Kidney (tissue), 14 donors: Measurements from ENCODE around the gene RNF34. TPM values are rescaled to one million over a fixed set of nuclear protein-coding genes. Genes with fewer than 3 reads are reported as not detected.

Source experiments
- DNase-seq, 5 donors: peaks; one replicate each; pipeline ENCODE4 v3.0.0-alpha.2; 2013 to 2020
- FAIRE-seq: peaks from 2 replicates; lab custom pipeline; 2012; peaks lifted over from hg19 to GRCh38; lab: Jason Lieb, UNC
- H3K27ac ChIP-seq, 2 donors: one replicate each; pipeline ENCODE4 v1.7.0; 2013; ENCODE audit warnings: low read depth in 2 of 2, low read length in 2 of 2, inconsistent platforms in 1 of 2
- H3K27me3 ChIP-seq: one replicate; pipeline ENCODE4 v1.7.1; 2013; ENCODE audit warnings: low read length, inconsistent platforms; ENCODE audit not compliant: control insufficient read depth, insufficient read depth
- H3K36me3 ChIP-seq, 3 donors: one replicate each; pipeline versions ENCODE4 v1.7.0 to v1.7.1; 2013; ENCODE audit warnings: low read length in 3 of 3, control low read depth in 1 of 3, inconsistent platforms in 1 of 3; ENCODE audit not compliant: insufficient read depth in 3 of 3, control insufficient read depth in 2 of 3
- H3K4me1 ChIP-seq, 3 donors: one replicate each; pipeline versions ENCODE4 v1.7.0 to v1.7.1; 2013; ENCODE audit warnings: low read length in 3 of 3, inconsistent platforms in 1 of 3, low read depth in 1 of 3; ENCODE audit not compliant: control insufficient read depth in 2 of 3, insufficient read depth in 2 of 3
- H3K4me3 ChIP-seq, 3 donors: one replicate each; pipeline versions ENCODE4 v1.7.0 to v1.8.1; 2013; ENCODE audit warnings: low read length in 3 of 3, control low read depth in 1 of 3, inconsistent platforms in 1 of 3
- H3K9ac ChIP-seq, 3 donors: one replicate each; pipeline versions ENCODE4 v1.7.0 to v1.7.1; 2013; ENCODE audit warnings: low read length in 3 of 3, control low read depth in 1 of 3, inconsistent platforms in 1 of 3
- H3K9me3 ChIP-seq, 3 donors: one replicate each; pipeline versions ENCODE4 v1.7.0 to v1.7.1; 2013; ENCODE audit warnings: low read length in 3 of 3, control low read depth in 1 of 3, inconsistent platforms in 1 of 3; ENCODE audit not compliant: control insufficient read depth in 2 of 3, insufficient read depth in 1 of 3
- intact Hi-C: fragments of 100-400 bp; cut with DNase I; formaldehyde crosslinking; loops from one replicate; pipeline ENCODE4 v1.11.1; 2022
- polyA plus RNA-seq: library from polyadenylated mRNA; stranded (reverse); fragments of 350-450 nt; fragmentation: Illumina TruSeq; extraction: RNeasy Lipid Tissue Mini Kit (QIAGEN cat#74804); gene quantifications from one replicate; pipeline ENCODE4 v1.2.3, GENCODE V29; 2014; ENCODE audit warnings: low read depth, low replicate concordance; ENCODE audit not compliant: insufficient read depth
- total RNA-seq: library from RNA; stranded (reverse); fragmentation: NEBNext Ultra II Directional; extraction: Animal tissue kit (Norgen Biotek cat#: 25700); gene quantifications from one replicate; pipeline ENCODE4 v1.2.1, GENCODE V29; 2021
- TF ChIP-seq, protein P1 (sequence below): IDR thresholded peaks from 3 replicates; pipeline ENCODE4 v1.5.1; 2012; ENCODE audit warnings: mild to moderate bottlenecking, moderate library complexity, borderline replicate concordance; ENCODE audit not compliant: insufficient read depth; ENCODE audit errors: extremely low read depth
- donor health status: control.
- donor health status: control.
- donor health status: control.
- donor health status: control.
- donor health status: control.
- donor health status: DM: yes; HTN: yes; CAD: no.
- donor health status: Normal renal cell carcinoma (clear cell type).

RNF34 gene
- total and polyA plus RNA-seq, 2 donors from 2014 or later, result 18.8 to 48.1 TPM

- Histone ChIP-seq H3K27me3 (no peaks in the 10 kb centered on the region), H3K4me1 (peaks cover 0 to 2% (median 0%) of the 10 kb centered on the region in 3 donors), H3K27ac (no peak overlapping the region), H3K9me3 (no peaks in the 10 kb centered on the region), H3K36me3 (peaks cover 13 to 68% (median 25%) of the 10 kb centered on the region in 3 donors), H3K4me3 (no peak overlapping the region), H3K9ac (no peak overlapping the region)
- TF ChIP-seq, protein P1, sequence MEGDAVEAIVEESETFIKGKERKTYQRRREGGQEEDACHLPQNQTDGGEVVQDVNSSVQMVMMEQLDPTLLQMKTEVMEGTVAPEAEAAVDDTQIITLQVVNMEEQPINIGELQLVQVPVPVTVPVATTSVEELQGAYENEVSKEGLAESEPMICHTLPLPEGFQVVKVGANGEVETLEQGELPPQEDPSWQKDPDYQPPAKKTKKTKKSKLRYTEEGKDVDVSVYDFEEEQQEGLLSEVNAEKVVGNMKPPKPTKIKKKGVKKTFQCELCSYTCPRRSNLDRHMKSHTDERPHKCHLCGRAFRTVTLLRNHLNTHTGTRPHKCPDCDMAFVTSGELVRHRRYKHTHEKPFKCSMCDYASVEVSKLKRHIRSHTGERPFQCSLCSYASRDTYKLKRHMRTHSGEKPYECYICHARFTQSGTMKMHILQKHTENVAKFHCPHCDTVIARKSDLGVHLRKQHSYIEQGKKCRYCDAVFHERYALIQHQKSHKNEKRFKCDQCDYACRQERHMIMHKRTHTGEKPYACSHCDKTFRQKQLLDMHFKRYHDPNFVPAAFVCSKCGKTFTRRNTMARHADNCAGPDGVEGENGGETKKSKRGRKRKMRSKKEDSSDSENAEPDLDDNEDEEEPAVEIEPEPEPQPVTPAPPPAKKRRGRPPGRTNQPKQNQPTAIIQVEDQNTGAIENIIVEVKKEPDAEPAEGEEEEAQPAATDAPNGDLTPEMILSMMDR, result no peak
- DNase-seq (no peak), FAIRE-seq (no peak)
- intact Hi-C loops, result no loop called here
These were observed 23.3 kb downstream of the RNF34 start for GRCh38 chr12:121423253-121423652.

GRCh38 chr12:121423682-121424623 lies 24.0 kb downstream of the RNF34 start:
- Histone ChIP-seq H3K36me3 (peaks cover 16 to 68% (median 28%) of the 10 kb centered on the region in 3 donors), H3K27ac (no peak overlapping the region), H3K27me3 (no peaks in the 10 kb centered on the region), H3K4me1 (peaks cover 0 to 2% (median 0%) of the 10 kb centered on the region in 3 donors), H3K9me3 (no peaks in the 10 kb centered on the region), H3K4me3 (no peak overlapping the region), H3K9ac (no peak overlapping the region)
- intact Hi-C loops, result no loop called here
- no peak for DNase-seq
- TF ChIP-seq, protein P1, result no peak
- no peak for FAIRE-seq

GRCh38 chr12:121424624-121424975 lies 24.7 kb downstream of the RNF34 start:
- Histone ChIP-seq H3K9ac (no peak overlapping the region), H3K9me3 (no peaks in the 10 kb centered on the region), H3K27me3 (no peaks in the 10 kb centered on the region), H3K4me3 (no peak overlapping the region), H3K27ac (no peak overlapping the region), H3K4me1 (peaks cover 0 to 2% (median 0%) of the 10 kb centered on the region in 3 donors), H3K36me3 (peaks cover 17 to 64% (median 29%) of the 10 kb centered on the region in 3 donors)
- no peak for FAIRE-seq
- intact Hi-C loops, result no loop called here
- TF ChIP-seq, protein P1, result no peak
- DNase-seq, result no peak
